AML-193 (cell line): ENCODE measurements around the gene ANKRD35.
"Not testable (repeated sequence)": the region's sequence is repeated elsewhere in the genome, so short reads cannot be mapped to it uniquely, and the experiment has no call there.

ENCODE experiments used
- DNase-seq, 2 experiments: peaks; one replicate each; lab custom pipeline; 2025; lab: John Stamatoyannopoulos, UW

Gene ANKRD35

GRCh38 chr1:145858238-145858900 lies 27.3 kb downstream of the ANKRD35 start:
- DNase-seq = peak in 1 of 2 experiments; percentile 15

GRCh38 chr1:145857170-145857569 lies 28.5 kb downstream of the ANKRD35 start:
- no peak for DNase-seq

GRCh38 chr1:145855426-145855948 lies 30.2 kb downstream of the ANKRD35 start:
- DNase-seq = no peak

GRCh38 chr1:145849356-145850160 lies 36.1 kb downstream of the ANKRD35 start:
- no peak for DNase-seq

- DNase-seq = no peak
These were observed 37.8 kb downstream of the ANKRD35 start for GRCh38 chr1:145847827-145848226.

- peak; percentile 25 to 27 for DNase-seq
These were observed 39.5 kb downstream of the ANKRD35 start for GRCh38 chr1:145846201-145846612.

- peak; percentile 61 to 68 for DNase-seq
These were observed 40.0 kb downstream of the ANKRD35 start, which contains the start of gene NUDT17 for GRCh38 chr1:145845514-145846161. Gene NUDT17 (plus strand): TSS chr1:145845630. CDS start chr1:145845641, 11 bp downstream.

GRCh38 chr1:145845144-145845513 lies 40.5 kb downstream of the ANKRD35 start:
- peak; percentile 47 to 52 for DNase-seq

- DNase-seq = no peak
These were observed 42.6 kb downstream of the ANKRD35 start for GRCh38 chr1:145843031-145843430.

- DNase-seq = no peak
These were observed 48.0 kb downstream of the ANKRD35 start for GRCh38 chr1:145837656-145838055.

GRCh38 chr1:145830810-145831209 lies 54.9 kb downstream of the ANKRD35 start:
- DNase-seq = not testable (repeated sequence)

- DNase-seq = no peak
These were observed 57.2 kb downstream of the ANKRD35 start for GRCh38 chr1:145828367-145829026.

GRCh38 chr1:145827966-145828365 lies 57.7 kb downstream of the ANKRD35 start:
- no peak for DNase-seq

- peak; percentile 6 to 11 for DNase-seq
These were observed 59.6 kb downstream of the ANKRD35 start for GRCh38 chr1:145826030-145826429.

GRCh38 chr1:145824499-145824842 lies 61.2 kb downstream of the ANKRD35 start:
- no peak for DNase-seq

GRCh38 chr1:145823565-145824498 lies 61.8 kb downstream of the ANKRD35 start, which contains the start of the genes POLR3C and RNF115:
Gene POLR3C (plus strand): TSS chr1:145824200. CDS start chr1:145825777, 1,577 bp downstream.
Gene RNF115 (minus strand): TSS chr1:145824095. CDS start chr1:145823873, 222 bp downstream.
- DNase-seq = peak; percentile 89 to 92

- DNase-seq = not testable (repeated sequence)
These were observed 62.8 kb downstream of the ANKRD35 start for GRCh38 chr1:145822779-145823331.

GRCh38 chr1:145818095-145818494 lies 67.6 kb downstream of the ANKRD35 start:
- DNase-seq = not testable (repeated sequence)
